WERI-Rb-1 (cell line): ENCODE results near the gene IRX2.

ENCODE experiments used
- DNase-seq: peaks from one replicate; pipeline ENCODE4 v3.0.0-alpha.2; 2020
- H3K27ac ChIP-seq: fragments of 250-450 bp; sonication (Bioruptor Pico); 2 replicates; pipeline ENCODE4 v1.5.1; 2020; ENCODE audit warnings: mild to moderate bottlenecking, moderate library complexity
- H3K27me3 ChIP-seq: fragments of 250-450 bp; sonication (Bioruptor Pico); 2 replicates; pipeline ENCODE4 v1.5.1; 2021; ENCODE audit warnings: mild to moderate bottlenecking, low read depth, moderate library complexity; ENCODE audit not compliant: insufficient read depth, severe bottlenecking
- H3K36me3 ChIP-seq: fragments of 250-450 bp; sonication (Bioruptor Pico); 2 replicates; pipeline ENCODE4 v1.5.1; 2020; ENCODE audit warnings: mild to moderate bottlenecking, moderate library complexity
- H3K4me3 ChIP-seq: 2 replicates; pipeline ENCODE4 v1.5.1; 2011; ENCODE audit warnings: low read depth, mild to moderate bottlenecking, control low read depth, low read length
- H3K9me3 ChIP-seq: fragments of 250-450 bp; sonication (Bioruptor Pico); 2 replicates; pipeline ENCODE4 v1.5.1; 2021; ENCODE audit warnings: mild to moderate bottlenecking, moderate library complexity; ENCODE audit not compliant: severe bottlenecking
- CTCF ChIP-seq: IDR thresholded peaks from 2 replicates; pipeline ENCODE4 v1.5.1; 2011; ENCODE audit warnings: low read depth, mild to moderate bottlenecking, control low read depth, inconsistent platforms, low read length

The IRX2 gene

GRCh38 chr5:2755076-2755680 lies 3.7 kb upstream of the IRX2 start:
- Histone ChIP-seq H3K9me3 (peaks cover 1% of the 10 kb centered on the region), H3K27ac (no peak overlapping the region), H3K27me3 (peaks cover 67% of the 10 kb centered on the region), H3K4me3 (peak overlapping the region; percentile 49), H3K36me3 (no peaks in the 10 kb centered on the region)
- peak; percentile 62 for DNase-seq
- peak; percentile 81 for TF ChIP-seq CTCF

- no peak overlapping the region for H3K27ac ChIP-seq
- no peak for DNase-seq
These were observed 3.2 kb upstream of the IRX2 start for GRCh38 chr5:2754581-2755075.

GRCh38 chr5:2753452-2754420 lies 2.3 kb upstream of the IRX2 start:
- Histone ChIP-seq H3K9me3 (peaks cover 13% of the 10 kb centered on the region), H3K36me3 (no peaks in the 10 kb centered on the region; the same call in 1 of the 2 replicates), H3K4me3 (peak overlapping the region; percentile 49), H3K27ac (no peak overlapping the region), H3K27me3 (peaks cover 74% of the 10 kb centered on the region)
- TF ChIP-seq CTCF: no peak
- peak; percentile 4 for DNase-seq

More at GRCh38 chr5:2754581-2755075, 3.2 kb upstream of the IRX2 start:
- H3K4me3 ChIP-seq: peak overlapping the region; percentile 49
- peaks cover 7% of the 10 kb centered on the region for H3K9me3 ChIP-seq
- TF ChIP-seq CTCF: no peak
- peaks cover 69% of the 10 kb centered on the region for H3K27me3 ChIP-seq
- H3K36me3 ChIP-seq: no peaks in the 10 kb centered on the region; the same call in 1 of the 2 replicates

- Histone ChIP-seq H3K4me3 (peak overlapping the region; percentile 55), H3K27me3 (peaks cover 69% of the 10 kb centered on the region), H3K27ac (no peak overlapping the region), H3K36me3 (peaks cover under 1% of the 10 kb centered on the region; the same call in 1 of the 2 replicates), H3K9me3 (peaks cover 13% of the 10 kb centered on the region)
- no peak for TF ChIP-seq CTCF
- peak; percentile 45 for DNase-seq
These were observed 1.5 kb upstream of the IRX2 start for GRCh38 chr5:2752821-2753439.

GRCh38 chr5:2752059-2752820 lies 763 bp upstream of the IRX2 start:
- DNase-seq: peak; percentile 59
- Histone ChIP-seq H3K36me3 (peaks cover 4% of the 10 kb centered on the region; the same call in 1 of the 2 replicates), H3K27ac (peak overlapping the region; percentile 33; the same call in 1 of the 2 replicates), H3K27me3 (peaks cover 62% of the 10 kb centered on the region), H3K4me3 (peak overlapping the region; percentile 55), H3K9me3 (peaks cover 13% of the 10 kb centered on the region)
- TF ChIP-seq CTCF: no peak
